ENCODE data around the gene LRRC59.

DNA sequence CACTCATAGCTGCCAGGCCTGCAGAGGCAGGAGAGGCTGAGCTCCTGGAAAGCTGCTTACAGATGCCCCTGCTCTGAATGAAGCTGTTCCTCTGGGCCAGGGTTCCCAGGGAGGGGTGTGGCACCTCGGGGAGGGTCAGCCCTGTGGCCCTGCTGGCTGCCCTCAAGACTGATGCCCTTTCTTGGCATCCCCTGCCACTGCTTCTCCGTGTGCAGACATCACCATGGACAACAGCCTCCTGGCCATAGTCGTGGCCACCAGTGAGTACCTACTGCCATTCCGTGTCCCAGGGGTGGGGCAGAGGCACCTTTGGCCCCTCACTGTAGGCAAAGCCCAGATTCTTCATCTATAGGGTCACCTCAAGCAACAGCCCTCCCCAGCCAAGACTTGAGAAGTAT is 33.3 kb downstream of the LRRC59 start:
- no peak for TF ChIP-seq POLR2AphosphoS5 (IDR thresholded peaks at IDR 0.05; ENCODE audit: low read depth)
- TF ChIP-seq, protein P1, sequence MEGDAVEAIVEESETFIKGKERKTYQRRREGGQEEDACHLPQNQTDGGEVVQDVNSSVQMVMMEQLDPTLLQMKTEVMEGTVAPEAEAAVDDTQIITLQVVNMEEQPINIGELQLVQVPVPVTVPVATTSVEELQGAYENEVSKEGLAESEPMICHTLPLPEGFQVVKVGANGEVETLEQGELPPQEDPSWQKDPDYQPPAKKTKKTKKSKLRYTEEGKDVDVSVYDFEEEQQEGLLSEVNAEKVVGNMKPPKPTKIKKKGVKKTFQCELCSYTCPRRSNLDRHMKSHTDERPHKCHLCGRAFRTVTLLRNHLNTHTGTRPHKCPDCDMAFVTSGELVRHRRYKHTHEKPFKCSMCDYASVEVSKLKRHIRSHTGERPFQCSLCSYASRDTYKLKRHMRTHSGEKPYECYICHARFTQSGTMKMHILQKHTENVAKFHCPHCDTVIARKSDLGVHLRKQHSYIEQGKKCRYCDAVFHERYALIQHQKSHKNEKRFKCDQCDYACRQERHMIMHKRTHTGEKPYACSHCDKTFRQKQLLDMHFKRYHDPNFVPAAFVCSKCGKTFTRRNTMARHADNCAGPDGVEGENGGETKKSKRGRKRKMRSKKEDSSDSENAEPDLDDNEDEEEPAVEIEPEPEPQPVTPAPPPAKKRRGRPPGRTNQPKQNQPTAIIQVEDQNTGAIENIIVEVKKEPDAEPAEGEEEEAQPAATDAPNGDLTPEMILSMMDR (conservative IDR thresholded peaks at IDR 0.05; ENCODE audit: low read depth in 2 of 2), result no peak
- TF ChIP-seq, protein P2, sequence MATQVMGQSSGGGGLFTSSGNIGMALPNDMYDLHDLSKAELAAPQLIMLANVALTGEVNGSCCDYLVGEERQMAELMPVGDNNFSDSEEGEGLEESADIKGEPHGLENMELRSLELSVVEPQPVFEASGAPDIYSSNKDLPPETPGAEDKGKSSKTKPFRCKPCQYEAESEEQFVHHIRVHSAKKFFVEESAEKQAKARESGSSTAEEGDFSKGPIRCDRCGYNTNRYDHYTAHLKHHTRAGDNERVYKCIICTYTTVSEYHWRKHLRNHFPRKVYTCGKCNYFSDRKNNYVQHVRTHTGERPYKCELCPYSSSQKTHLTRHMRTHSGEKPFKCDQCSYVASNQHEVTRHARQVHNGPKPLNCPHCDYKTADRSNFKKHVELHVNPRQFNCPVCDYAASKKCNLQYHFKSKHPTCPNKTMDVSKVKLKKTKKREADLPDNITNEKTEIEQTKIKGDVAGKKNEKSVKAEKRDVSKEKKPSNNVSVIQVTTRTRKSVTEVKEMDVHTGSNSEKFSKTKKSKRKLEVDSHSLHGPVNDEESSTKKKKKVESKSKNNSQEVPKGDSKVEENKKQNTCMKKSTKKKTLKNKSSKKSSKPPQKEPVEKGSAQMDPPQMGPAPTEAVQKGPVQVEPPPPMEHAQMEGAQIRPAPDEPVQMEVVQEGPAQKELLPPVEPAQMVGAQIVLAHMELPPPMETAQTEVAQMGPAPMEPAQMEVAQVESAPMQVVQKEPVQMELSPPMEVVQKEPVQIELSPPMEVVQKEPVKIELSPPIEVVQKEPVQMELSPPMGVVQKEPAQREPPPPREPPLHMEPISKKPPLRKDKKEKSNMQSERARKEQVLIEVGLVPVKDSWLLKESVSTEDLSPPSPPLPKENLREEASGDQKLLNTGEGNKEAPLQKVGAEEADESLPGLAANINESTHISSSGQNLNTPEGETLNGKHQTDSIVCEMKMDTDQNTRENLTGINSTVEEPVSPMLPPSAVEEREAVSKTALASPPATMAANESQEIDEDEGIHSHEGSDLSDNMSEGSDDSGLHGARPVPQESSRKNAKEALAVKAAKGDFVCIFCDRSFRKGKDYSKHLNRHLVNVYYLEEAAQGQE (IDR thresholded peaks at IDR 0.05; ENCODE audit: unreplicated experiment), result no peak
- TF ChIP-seq EZH2 (IDR thresholded peaks at IDR 0.05; ENCODE audit: low read depth, unreplicated experiment), result no peak
- TF ChIP-seq EZH2phosphoT487 (IDR thresholded peaks at IDR 0.05; ENCODE audit: unreplicated experiment), result no peak
- TF ChIP-seq ZNF114 (CRISPR knock-in tag; IDR thresholded peaks at IDR 0.05), result no peak
- no peak for TF ChIP-seq JUNB (IDR thresholded peaks at IDR 0.05; ENCODE audit: unreplicated experiment)
- TF ChIP-seq CREB1 (CRISPR knock-in tag; IDR thresholded peaks at IDR 0.05; ENCODE audit: low read depth), result no peak
- no peak for TF ChIP-seq NANOG (IDR thresholded peaks at IDR 0.05; ENCODE audit: borderline replicate concordance)
- TF ChIP-seq, protein P3, sequence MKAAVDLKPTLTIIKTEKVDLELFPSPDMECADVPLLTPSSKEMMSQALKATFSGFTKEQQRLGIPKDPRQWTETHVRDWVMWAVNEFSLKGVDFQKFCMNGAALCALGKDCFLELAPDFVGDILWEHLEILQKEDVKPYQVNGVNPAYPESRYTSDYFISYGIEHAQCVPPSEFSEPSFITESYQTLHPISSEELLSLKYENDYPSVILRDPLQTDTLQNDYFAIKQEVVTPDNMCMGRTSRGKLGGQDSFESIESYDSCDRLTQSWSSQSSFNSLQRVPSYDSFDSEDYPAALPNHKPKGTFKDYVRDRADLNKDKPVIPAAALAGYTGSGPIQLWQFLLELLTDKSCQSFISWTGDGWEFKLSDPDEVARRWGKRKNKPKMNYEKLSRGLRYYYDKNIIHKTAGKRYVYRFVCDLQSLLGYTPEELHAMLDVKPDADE (IDR thresholded peaks at IDR 0.05), result no peak
- no peak for TF ChIP-seq STAT1 (IDR thresholded peaks at IDR 0.05; ENCODE audit: unreplicated experiment)
- TF ChIP-seq ZNF331 (CRISPR knock-in tag; IDR thresholded peaks at IDR 0.05; ENCODE audit: low read depth), result no peak
